GM18511 (cell line): ENCODE measurements around the gene ARHGAP21.

Source experiments
- ATAC-seq: cut with Tn5 transposase; IDR thresholded peaks from one replicate; pipeline ENCODE4 v1.9.1; 2021; ENCODE audit warnings: mild to moderate bottlenecking, moderate library complexity; ENCODE audit not compliant: unreplicated experiment

The ARHGAP21 gene

DNA sequence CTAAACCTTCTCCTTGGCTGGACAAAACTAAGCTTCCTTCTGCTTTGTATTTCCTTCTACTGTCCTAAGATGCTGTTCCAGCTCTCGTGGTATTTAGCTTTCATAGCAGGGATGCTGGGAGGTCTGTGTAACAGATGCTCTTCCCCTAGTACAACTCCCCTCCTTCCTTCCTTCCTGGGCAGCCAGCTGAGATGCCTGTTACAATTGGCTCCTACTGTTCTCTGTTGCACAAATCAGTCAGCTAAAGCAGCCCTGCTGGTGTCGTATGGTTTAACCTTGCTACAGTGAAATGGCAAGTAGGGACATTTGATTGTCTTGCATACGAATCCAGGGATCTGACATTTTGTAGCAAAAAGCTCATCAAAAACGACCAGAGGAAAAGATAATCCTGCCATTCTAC is 143.8 kb downstream of the ARHGAP21 start:
- ATAC-seq = no peak

DNA sequence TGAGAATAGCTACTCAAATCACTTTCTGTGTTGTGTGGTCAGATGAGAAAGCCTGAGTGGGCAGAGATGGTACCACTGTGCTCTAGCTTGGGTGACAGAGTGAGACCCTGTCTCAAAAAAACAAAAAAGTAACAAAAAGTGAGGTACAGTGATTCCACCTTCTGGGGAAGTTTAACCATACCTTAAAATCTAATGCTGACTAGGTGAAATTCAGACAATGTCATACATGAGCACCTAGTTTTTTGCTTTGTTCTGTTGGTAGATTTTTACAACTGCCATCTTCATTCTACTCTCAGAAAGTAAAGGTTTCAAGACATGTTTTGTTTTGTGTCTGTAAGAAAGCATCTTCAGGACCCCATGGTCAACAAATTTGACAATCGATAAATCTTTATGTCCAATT is 144.2 kb downstream of the ARHGAP21 start:
- no peak for ATAC-seq

DNA sequence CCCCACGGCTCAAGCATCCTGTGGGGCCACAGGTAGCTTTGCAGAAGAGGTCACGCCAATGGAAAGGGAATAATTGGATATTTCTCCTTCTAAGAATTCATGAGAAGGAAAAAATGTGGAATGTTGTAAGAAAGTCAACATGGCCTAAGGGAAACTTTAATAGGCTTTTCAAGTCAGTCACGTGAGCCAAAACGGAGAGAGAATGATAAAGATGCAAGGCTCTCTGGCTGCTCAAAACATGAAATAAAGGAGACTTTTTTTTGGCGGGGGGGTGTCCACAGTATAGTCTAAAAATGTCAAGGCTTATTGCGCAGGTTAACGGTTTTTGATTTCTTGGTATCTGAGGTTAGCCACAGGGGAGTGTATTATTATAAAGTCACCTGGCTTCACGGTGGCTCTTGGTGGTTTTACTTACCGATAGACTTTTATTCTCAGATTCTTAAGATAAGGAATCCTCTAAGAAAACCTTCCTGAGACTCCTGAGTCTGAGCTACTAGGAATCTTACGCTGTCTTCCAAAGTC is 148.1 kb downstream of the ARHGAP21 start:
- no peak for ATAC-seq

DNA sequence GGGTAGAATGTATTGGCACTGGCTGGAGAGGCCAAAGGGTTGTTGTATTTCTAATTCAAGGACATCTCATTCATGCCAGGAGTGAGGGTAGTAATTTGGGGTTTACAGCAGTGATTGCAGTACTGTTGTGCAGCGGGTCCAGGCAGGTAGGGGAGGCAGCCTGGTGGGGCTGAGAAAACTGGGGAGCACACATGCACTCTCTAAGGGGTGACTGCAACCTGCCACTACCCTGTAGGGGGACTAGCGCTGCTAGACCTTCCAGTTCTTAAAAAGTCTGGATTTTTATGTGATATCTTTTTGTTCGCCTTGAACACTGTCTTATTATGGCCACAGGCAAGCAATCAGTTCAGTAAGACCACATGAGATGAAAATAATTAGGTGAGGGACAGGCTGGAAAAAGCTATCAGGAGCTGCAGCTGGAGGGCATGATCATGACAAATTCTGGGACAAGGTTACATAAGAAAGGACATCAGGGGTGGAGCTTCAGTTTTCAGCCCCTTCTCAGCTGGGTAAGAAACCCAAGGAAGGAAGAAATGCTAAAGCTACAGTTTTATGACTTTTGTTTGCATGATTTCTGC is 149.0 kb downstream of the ARHGAP21 start:
- no peak for ATAC-seq

DNA sequence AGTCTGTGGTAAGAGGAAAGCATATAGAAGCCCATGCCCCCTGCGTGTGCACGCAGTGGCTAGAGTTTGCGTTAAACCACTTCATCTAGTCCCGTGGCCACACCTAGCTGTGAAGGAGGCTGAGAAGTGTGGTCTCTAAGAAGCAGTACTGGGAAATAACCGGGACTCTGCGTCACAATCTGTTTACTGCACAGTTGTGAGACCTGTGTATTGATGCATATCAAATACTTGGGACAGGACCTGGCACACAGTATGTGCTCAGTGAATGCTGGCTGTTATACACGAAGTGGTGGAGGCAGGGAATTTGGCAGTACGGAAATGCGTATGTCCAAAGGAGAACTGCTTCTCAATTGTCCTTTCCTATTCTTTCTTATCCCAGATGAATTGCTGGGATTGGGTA is 149.5 kb downstream of the ARHGAP21 start:
- no peak for ATAC-seq

DNA sequence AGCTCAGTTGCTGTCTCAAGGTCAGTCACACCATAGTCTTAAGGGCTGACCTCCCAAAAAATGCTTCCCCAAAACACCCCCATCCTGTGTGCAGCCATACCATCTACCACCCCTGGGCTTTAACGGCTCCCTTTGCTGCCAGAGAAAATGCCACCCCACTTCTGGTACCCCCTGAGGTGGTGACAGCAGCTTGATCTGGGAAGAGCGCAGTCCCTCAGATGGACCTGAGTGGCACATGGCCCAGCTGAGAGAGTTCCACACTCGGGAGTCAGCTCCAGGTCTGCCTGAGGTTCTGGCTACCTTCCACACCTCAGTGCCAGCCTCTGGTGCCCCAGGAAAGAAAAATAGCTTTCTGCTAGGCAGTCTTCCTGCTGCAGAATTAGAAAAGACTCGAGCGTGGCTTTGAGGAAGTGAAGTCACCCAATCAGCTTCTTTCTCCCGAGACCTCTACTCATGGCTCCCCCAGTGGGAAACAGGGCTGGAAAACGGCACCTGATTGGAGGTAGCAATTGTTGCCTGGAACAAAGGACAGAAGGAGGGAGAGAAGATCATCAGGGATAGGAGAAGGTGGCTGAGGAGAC is 151.7 kb downstream of the ARHGAP21 start:
- no peak for ATAC-seq

DNA sequence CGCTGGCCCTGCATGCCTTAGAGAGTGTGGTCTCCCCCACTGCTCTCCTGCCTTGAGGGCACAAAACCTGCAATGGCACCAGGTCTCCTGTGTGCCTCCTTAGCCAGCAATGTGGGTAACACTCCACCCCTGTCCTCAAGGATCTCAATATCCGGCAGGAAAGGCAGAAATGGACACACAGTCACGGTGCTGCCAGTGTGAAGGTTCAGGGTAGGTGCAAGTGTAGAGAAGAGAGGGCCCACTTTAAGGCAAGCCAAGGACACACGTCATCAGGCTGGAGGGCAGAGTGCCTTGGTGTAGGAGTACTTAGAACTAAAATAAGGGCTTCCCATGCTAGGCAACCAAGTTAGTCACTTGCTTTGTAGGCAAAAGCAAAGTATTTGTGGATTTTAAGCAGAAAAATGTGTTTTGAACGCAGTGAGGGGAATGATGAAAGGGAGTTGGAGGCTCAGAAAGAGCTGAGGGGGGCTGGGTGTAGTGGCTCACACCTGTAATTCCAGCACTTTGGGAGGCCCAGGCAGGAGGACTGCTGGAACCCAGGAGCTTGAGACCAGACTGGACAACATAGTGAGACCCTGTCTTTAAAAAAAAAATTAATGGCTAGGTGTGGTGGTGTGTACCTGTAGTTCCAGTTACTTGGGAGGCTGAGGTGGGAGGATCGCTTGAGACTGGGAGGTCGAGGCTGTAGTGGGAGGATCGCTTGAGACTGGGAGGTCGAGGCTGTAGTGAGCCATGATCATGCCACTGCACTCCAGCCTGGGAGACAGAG is 152.8 kb downstream of the ARHGAP21 start:
- no peak for ATAC-seq

DNA sequence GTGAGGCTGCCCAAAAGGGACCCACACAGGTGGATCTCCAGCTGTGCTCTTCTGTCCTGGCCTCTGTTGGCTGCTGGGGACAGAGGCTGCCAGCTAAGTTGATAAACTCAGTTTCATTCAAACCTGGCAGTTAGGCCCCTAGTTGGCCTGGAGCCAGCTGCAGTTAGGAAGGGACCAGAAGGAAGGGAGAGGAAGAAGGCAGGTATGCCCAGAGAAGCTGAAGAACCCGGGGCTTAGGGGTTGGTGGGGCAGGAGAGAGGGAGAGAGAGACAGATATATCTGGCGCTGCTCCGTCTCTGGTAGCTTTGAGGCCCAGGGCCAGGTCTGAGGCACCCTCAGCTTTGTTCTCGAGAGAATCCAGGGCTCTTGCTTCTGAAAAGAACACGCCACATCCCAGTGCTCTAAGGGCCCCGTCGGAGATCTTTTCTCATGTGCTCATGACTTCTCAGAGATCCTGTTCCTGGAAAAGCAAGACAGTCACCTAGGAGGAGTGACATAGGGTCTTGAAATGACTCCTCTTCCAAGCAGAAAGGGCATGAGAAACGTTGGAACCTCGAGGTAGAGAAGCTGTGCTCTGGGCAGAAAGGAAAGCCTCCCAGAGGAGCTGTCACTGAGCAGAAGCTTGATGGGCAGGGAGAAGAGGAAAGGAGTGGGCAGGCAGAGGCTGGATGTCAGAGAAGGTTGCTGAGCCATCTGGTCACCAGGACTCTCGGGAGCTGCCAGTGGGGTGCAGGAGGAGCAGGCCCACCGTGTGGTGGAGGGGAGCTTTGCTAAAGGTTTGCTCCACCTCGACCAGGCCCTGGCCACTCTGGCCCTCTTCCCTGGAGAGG is 153.6 kb downstream of the ARHGAP21 start:
- no peak for ATAC-seq

DNA sequence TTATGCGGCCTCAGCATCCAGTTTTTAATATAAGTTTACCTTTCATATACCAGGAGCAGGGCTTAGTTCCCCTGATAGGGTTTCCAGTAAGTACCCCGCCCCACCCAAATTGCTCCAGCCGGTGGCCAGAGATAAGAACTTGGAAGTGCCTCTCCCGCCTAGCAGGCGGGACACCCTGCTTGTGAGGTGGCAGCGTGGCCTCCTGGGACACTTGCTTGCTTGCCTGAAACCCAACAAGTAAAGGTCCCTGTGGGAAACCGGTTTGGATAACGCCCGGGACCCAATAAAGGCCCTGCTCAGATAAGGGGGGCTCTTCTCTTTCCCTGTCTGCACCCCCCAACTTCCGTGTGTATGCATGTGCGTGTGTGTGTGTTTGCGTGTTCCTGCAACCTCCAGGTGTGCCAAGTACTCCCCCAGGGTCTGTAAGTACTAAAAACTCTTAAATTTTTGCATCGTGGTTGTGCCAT is 154.3 kb downstream of the ARHGAP21 start:
- ATAC-seq = no peak

DNA sequence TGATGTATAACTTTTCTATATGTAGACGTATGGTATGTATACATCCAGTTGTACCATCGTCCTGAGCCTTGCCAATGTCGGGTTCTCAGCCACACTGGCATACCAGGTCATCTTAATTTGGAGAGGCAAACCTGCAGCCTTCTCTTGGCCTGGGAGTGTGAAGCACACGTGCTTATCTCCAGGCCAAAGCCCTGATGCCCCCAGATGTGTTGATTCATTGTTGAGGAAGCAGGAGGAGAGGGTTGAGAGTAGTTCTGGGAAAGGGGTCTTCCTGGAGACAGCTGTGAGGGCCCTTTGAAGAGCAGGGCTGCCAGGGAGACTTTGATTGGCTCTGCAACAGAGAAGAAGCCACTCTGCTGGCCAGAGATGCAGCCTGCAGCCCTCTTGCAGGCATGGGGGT is 155.6 kb downstream of the ARHGAP21 start:
- ATAC-seq = no peak

DNA sequence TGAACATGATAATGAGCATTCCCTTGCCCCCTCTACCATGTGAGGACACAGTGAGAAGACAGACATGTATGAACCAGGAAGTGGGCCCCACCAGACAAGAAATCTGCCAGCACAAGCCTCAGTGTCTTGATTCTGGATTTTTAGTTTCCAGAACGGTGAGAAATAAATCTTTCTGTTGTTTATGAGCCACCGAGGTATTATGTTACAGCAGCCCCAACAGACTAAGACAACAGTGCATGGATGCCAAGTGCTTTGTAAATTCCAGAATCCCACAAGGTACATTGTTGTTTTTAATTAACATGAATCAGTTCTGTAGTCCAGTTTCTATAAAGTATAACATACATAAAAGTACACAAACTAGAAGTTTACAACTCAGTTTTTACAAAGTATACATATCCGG is 162.2 kb downstream of the ARHGAP21 start:
- no peak for ATAC-seq

DNA sequence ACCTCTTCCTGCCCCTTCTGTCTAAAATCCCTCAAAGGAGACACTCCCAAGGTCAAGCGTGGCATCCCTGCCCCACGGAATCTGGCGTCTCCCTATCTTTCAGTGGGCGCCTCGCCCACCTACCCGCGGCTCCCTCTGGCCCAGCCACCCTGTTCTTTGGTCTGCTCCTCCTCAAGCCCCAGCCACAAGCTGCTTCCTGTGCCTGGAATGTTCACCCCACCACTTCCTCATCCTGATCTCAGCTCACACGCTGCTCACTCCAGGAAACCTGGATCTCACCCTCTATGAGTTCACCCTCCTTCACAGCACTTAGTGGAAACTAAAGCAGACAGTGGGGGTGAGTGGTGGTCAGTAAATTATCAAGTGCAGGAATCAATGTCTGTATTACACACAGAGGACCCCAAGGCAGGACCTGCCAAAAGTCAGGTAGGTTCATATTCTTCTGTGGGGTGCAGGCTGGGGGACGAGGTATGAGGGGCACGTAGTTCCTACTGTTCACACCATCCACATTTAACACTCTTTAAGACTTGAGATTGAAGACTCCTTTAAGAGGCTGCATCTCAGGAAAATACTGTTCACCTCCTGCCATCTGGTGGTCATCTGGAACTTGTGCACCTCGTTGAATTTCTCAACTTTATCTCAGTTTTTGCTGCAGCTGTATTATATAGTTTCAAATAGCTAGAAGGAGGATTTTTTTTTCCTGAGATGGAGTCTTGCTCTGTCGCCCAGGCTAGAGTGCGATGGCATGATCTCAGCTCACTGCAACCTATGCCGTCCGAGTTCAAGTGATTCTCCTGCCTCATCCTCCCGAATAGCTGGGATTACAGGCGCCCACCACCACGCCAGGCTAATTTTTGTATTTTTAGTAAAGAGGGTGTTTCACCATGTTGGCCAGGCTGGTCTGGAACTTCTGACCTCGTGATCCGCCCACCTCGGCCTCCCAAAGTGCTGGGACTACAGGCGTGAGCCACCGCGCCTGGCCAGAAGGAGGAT is 166.6 kb downstream of the ARHGAP21 start:
- peak; percentile 78 for ATAC-seq

DNA sequence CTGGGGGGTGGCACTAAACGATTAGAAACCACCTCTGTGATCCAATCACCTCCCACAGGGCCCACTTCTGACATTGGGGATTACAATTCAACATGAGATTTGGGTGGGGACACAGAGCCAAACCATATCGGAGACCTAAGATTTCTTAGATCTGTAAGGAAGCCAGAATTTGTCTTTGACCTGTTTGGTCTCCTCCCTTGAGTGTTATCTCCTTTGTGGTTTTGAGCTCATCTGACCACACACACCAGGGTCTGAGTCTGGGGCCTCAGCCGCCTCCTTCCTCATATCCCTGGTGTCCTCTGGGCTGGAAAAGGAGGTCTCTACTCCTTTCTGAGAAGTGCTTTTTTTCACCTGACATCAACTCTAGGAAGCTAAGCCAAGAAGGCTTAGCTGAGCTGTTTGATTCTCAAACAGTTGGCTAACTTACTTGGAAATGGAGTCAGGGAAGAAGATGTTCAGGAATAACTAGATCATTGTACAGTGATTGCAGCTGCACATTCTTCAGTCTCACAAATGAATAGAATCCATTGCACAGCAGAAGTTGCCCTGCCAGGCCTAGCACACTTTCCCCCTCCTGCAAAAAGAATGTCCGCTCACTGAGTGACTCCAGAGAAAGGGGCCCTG is 167.4 kb downstream of the ARHGAP21 start:
- no peak for ATAC-seq

DNA sequence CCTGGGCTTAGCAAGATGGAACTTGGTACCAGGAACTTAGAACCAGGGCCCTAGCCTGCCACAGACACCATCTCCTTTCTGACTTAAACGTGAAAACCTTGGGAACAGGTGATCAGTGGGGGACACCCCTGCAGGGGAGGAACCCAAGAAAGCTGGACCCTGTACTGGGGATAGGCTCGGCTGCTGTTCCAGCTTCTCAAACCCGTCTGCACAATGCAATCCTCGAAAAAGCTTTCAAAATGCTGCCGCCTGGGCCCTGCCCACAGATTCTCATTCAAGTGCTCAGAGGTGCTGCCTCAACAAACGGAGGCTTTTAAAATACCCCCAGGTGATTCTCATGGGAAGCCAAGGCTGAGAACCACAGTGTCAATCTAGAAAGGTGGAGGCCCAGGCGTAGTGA is 169.7 kb downstream of the ARHGAP21 start:
- ATAC-seq = no peak

DNA sequence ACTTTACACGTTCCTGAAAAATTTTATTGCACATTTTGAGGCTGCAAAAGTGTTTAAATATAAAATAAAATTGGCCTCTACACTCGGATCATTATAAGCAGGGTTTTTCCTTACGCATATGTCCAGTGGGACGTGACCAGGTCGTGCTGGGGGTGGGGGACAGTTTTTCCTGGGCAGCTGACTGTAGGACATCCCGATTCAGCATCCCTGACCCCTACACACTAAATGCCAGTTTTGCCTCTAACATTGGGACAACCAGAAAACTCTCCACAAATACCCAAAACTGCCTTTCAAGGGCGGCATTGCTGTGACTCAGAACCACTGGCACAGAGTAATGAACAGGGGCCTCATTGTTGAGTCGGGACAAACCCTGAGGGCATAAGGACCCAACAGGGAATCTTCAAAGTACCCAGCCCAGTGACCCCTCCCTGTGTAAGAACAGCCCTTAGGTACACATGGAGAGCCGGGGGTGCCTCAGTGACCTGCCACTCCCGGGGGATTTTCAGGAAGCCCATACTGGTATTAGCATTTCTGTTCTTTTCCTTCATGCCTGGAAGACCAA is 170.6 kb downstream of the ARHGAP21 start:
- ATAC-seq = no peak

DNA sequence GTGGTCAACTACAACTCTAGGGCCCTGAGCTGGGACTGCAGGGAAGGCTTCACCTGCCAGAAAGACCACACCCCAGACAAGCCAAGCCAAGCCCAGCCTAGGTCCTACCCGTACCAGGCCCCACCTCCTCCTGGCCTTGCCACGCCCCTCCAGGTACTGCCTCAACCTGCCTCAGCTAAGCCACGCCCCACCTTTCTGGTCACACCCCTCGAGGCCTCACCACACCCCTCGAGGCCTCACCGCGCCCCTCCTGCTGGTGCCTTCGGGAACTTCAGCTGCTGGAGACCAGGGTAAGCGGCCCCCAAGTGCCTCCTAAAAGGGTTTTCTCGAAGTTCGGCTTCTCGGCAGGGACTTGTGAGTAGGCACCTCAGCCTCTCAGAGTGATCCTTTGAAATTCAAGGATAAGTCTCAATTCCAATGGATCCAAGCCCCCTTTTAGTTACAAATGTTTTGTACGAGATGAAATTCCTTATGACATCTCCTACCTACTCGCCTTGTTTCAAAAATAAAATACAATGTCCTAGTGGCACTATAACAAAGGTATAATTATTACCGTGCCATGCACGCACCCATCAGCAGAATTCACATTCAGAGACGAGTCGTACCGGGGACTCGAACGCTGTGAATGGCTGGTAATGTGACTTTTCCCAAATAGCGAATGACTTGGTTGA is 171.2 kb downstream of the ARHGAP21 start:
- no peak for ATAC-seq

DNA sequence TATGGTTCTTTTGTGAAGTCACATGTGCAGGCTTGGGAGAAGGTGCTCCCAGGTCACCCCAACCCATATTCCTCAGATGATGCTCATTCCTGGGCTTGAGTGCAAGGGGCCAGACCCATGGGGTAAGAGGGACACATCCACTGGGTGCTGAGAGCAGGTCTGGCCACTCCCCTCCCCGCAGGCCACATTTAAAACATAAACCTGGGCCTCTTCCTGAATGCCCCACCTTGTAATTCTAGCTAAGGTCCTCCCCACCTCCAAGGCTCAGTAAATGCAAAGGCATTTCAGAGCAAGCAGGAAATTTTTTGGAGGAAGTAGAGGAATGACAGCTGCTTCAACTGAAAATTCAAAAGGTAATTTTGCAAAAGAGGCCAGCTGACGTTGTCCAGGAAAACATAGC is 172.5 kb downstream of the ARHGAP21 start:
- ATAC-seq = no peak

DNA sequence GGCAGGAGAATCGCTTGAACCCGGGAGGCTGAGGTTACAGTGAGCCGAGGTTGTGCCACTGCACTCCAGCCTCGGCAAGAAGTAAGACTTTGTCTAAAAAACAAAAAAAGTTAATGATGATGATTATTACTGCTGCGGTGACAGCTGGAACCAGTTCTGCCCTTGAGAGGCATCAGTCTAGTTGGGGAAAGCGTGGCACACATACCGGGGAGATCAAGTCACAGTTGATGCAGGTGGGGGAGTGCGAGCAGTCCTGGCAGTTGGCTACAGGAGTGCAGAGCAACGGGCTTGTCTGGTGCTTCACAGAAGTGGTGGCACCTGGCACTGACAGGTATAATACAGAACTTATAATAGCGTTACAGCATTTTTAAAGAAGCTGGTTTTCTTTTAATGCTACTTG is 173.0 kb downstream of the ARHGAP21 start:
- no peak for ATAC-seq

DNA sequence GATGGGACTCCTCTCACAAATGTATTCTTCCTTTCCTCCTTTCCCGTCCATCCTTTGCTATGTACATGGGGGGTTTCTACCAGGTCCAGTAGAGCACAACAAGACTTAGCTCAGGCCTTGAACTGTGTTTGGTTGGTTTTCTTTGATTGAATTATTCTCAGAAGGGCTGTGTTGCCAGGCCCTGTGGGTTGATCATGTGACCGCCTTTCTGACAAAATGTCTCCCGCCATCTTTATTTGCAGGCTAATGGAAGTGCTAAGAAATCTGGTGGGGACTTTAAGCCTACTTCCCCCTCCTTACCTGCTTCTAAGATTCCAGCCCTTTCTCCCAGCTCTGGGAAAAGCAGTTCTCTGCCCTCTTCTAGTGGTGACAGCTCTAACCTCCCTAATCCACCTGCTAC is 178.1 kb downstream of the ARHGAP21 start:
- no peak for ATAC-seq
